ENCODE data around the gene INAVA.
A peak's percentile ranks its signal among the peaks of the same experiment; 100 is the strongest.
"Not testable (repeated sequence)": the region's sequence is repeated elsewhere in the genome, so short reads cannot be mapped to it uniquely, and the experiment has no call there.

The INAVA gene

GRCh38 chr1:200899954-200900867 is 5.5 kb downstream of the INAVA start:
- DNase-seq, result no peak

GRCh38 chr1:200900877-200901276 is 6.2 kb downstream of the INAVA start:
- DNase-seq, result no peak

- no peak for DNase-seq
Observed at GRCh38 chr1:200901350-200901749, 6.7 kb downstream of the INAVA start.

- DNase-seq, result no peak
Observed at GRCh38 chr1:200901796-200902444, 7.2 kb downstream of the INAVA start.

- DNase-seq, result no peak
Observed at GRCh38 chr1:200903793-200904192, 9.1 kb downstream of the INAVA start.

GRCh38 chr1:200904772-200905171 is 10.1 kb downstream of the INAVA start:
- no peak for DNase-seq

- peak; percentile 33 to 62 for DNase-seq
Observed at GRCh38 chr1:200905411-200906052, 10.8 kb downstream of the INAVA start.

- no peak for DNase-seq
Observed at GRCh38 chr1:200906491-200906890, 11.8 kb downstream of the INAVA start.

- DNase-seq, result peak in 1 of 2 donors; percentile 7
Observed at GRCh38 chr1:200907611-200908097, 13.0 kb downstream of the INAVA start.

- DNase-seq, result no peak
Observed at GRCh38 chr1:200908191-200908868, 13.6 kb downstream of the INAVA start.

- no peak for DNase-seq
Observed at GRCh38 chr1:200909071-200909470, 14.4 kb downstream of the INAVA start.

- DNase-seq, result no peak
Observed at GRCh38 chr1:200909757-200910239, 15.1 kb downstream of the INAVA start.

GRCh38 chr1:200911361-200911760 is 16.7 kb downstream of the INAVA start:
- no peak for DNase-seq

- DNase-seq, result not testable (repeated sequence)
Observed at GRCh38 chr1:200911936-200912335, 17.2 kb downstream of the INAVA start.

- DNase-seq, result no peak
Observed at GRCh38 chr1:200912737-200913407, 18.2 kb downstream of the INAVA start.

- DNase-seq, result no peak
Observed at GRCh38 chr1:200916152-200916551, 21.5 kb downstream of the INAVA start.

GRCh38 chr1:200916681-200917080 is 22.0 kb downstream of the INAVA start:
- DNase-seq, result no peak

- no peak for DNase-seq
Observed at GRCh38 chr1:200917291-200917817, 22.7 kb downstream of the INAVA start.

- DNase-seq, result no peak
Observed at GRCh38 chr1:200918006-200918405, 23.3 kb downstream of the INAVA start.

- no peak for DNase-seq
Observed at GRCh38 chr1:200919386-200919785, 24.7 kb downstream of the INAVA start.

GRCh38 chr1:200921571-200922110 is 26.9 kb downstream of the INAVA start:
- DNase-seq, result no peak

GRCh38 chr1:200922406-200922805 is 27.7 kb downstream of the INAVA start:
- no peak for DNase-seq

All from CD4-positive, alpha-beta T cell treated with Interleukin-1 beta for 1 hour (primary cell).